Mesenchymal stem cell (in vitro differentiated cells and primary cell): ENCODE data around the gene THBD.
A peak's percentile ranks its signal among the peaks of the same experiment; 100 is the strongest.

ENCODE experiments used
- DNase-seq: peaks from one replicate; pipeline ENCODE4 v3.0.0-alpha.2; 2013
- H2AFZ ChIP-seq: one replicate; pipeline ENCODE4 v1.6.1; 2013; ENCODE audit warnings: low read depth, mild to moderate bottlenecking, control low read depth, inconsistent platforms, low read length, moderate library complexity
- H2AK5ac ChIP-seq: 2 replicates; pipeline ENCODE4 v1.6.1; 2013; ENCODE audit warnings: low read length, moderate library complexity, mild to moderate bottlenecking, inconsistent platforms; ENCODE audit not compliant: severe bottlenecking
- H2BK120ac ChIP-seq: one replicate; pipeline ENCODE4 v1.6.1; 2013; ENCODE audit warnings: low read depth, mild to moderate bottlenecking, inconsistent platforms, low read length, moderate library complexity
- H2BK12ac ChIP-seq, 2 experiments: one replicate each; pipeline ENCODE4 v1.6.1; 2013; ENCODE audit warnings: inconsistent platforms in 2 of 2, low read length in 2 of 2, mild to moderate bottlenecking in 2 of 2, moderate library complexity in 2 of 2, control low read depth in 1 of 2
- H2BK15ac ChIP-seq: one replicate; pipeline ENCODE4 v1.6.1; 2013; ENCODE audit warnings: mild to moderate bottlenecking, low read depth, inconsistent platforms; ENCODE audit not compliant: poor library complexity, severe bottlenecking
- H2BK5ac ChIP-seq: 2 replicates; pipeline ENCODE4 v1.6.1; 2013; ENCODE audit warnings: low read depth, mild to moderate bottlenecking, low read length, control low read depth, inconsistent platforms; ENCODE audit not compliant: poor library complexity, severe bottlenecking
- H3K14ac ChIP-seq, 2 experiments: one replicate each; pipeline ENCODE4 v1.6.1; 2013; ENCODE audit warnings: inconsistent platforms in 2 of 2, low read length in 2 of 2, control low read depth in 1 of 2, mild to moderate bottlenecking in 1 of 2, moderate library complexity in 1 of 2
- H3K18ac ChIP-seq, 2 experiments: one replicate each; pipeline ENCODE4 v1.6.1; 2013; ENCODE audit warnings: inconsistent platforms in 2 of 2, low read length in 2 of 2, control low read depth in 1 of 2, low read depth in 1 of 2, mild to moderate bottlenecking in 1 of 2
- H3K23ac ChIP-seq, 2 experiments: one replicate each; pipeline ENCODE4 v1.6.1; 2013; ENCODE audit warnings: inconsistent platforms in 2 of 2, low read length in 2 of 2, mild to moderate bottlenecking in 2 of 2, moderate library complexity in 2 of 2, control low read depth in 1 of 2
- H3K27ac ChIP-seq: 2 replicates; pipeline ENCODE4 v1.5.1; 2013; ENCODE audit warnings: mild to moderate bottlenecking, moderate library complexity, low read length, control low read depth, inconsistent platforms; ENCODE audit not compliant: poor library complexity, severe bottlenecking
- H3K27me3 ChIP-seq, 2 experiments: 2 replicates each; pipeline versions ENCODE4 v1.6.1 to v1.7.0; 2013; ENCODE audit warnings: low read length in 2 of 2, mild to moderate bottlenecking in 2 of 2, moderate library complexity in 2 of 2, control low read depth in 1 of 2, inconsistent platforms in 1 of 2; ENCODE audit not compliant: control insufficient read depth in 1 of 2, insufficient read depth in 1 of 2
- H3K36me3 ChIP-seq, 2 experiments: 2 replicates each; pipeline versions ENCODE4 v1.6.1 to v1.7.0; 2013; ENCODE audit warnings: low read length in 2 of 2, control low read depth in 1 of 2, inconsistent platforms in 1 of 2, low read depth in 1 of 2, mild to moderate bottlenecking in 1 of 2; ENCODE audit not compliant: insufficient read depth in 2 of 2, control insufficient read depth in 1 of 2
- H3K4ac ChIP-seq, 2 experiments: one replicate each; pipeline ENCODE4 v1.6.1; 2013; ENCODE audit warnings: inconsistent platforms in 2 of 2, low read length in 2 of 2, mild to moderate bottlenecking in 2 of 2, moderate library complexity in 2 of 2, control low read depth in 1 of 2, low read depth in 1 of 2
- H3K4me1 ChIP-seq: 2 replicates; pipeline ENCODE4 v1.6.1; 2013; ENCODE audit warnings: low read depth, low read length, control low read depth; ENCODE audit not compliant: control insufficient read depth, insufficient read depth
- H3K4me2 ChIP-seq: 2 replicates; pipeline ENCODE4 v1.6.1; 2013; ENCODE audit warnings: low read length, mild to moderate bottlenecking, inconsistent platforms; ENCODE audit not compliant: poor library complexity, severe bottlenecking
- H3K4me3 ChIP-seq, 2 experiments: 2 replicates each; pipeline versions ENCODE4 v1.5.1 to v1.7.0; 2013; ENCODE audit warnings: low read length in 2 of 2, mild to moderate bottlenecking in 2 of 2, control low read depth in 1 of 2, low read depth in 1 of 2; ENCODE audit not compliant: insufficient read depth in 1 of 2
- H3K79me1 ChIP-seq: replicated peaks from 2 replicates; pipeline ENCODE4 v1.6.1; 2013; ENCODE audit warnings: mild to moderate bottlenecking, control low read depth, low read length, inconsistent platforms; ENCODE audit not compliant: poor library complexity, severe bottlenecking
- H3K9ac ChIP-seq: 2 replicates; pipeline ENCODE4 v1.7.0; 2013; ENCODE audit warnings: mild to moderate bottlenecking, low read length, moderate library complexity
- H3K9me3 ChIP-seq: 2 replicates; pipeline ENCODE4 v1.7.0; 2013; ENCODE audit warnings: mild to moderate bottlenecking, low read length; ENCODE audit not compliant: control insufficient read depth
- H4K8ac ChIP-seq: one replicate; pipeline ENCODE4 v1.6.1; 2013; ENCODE audit warnings: inconsistent platforms, mild to moderate bottlenecking, low read length, moderate library complexity
- H4K91ac ChIP-seq: one replicate; pipeline ENCODE4 v1.6.1; 2013; ENCODE audit warnings: mild to moderate bottlenecking, low read length, inconsistent platforms
- WGBS: methylation state at CpG from one replicate; pipeline ENCODE4 v1.1.7; 2013; ENCODE audit warnings: mixed read lengths; 5-methylcytosine and 5-hydroxymethylcytosine counted together

Gene THBD

GRCh38 chr20:23059001-23059400, 9.5 kb upstream of the THBD start:
- no peak overlapping the region for H3K23ac ChIP-seq
- H4K91ac ChIP-seq, result no peak overlapping the region
- H3K4me2 ChIP-seq, result no peak overlapping the region
- H3K4me1 ChIP-seq, result peaks cover 7% of the 10 kb centered on the region
- no peak overlapping the region for H3K27ac ChIP-seq
- H2BK12ac ChIP-seq, result no peak overlapping the region
- no peaks in the 10 kb centered on the region for H3K79me1 ChIP-seq
- no peak overlapping the region for H3K18ac ChIP-seq
- no peak for DNase-seq
- no peaks in the 10 kb centered on the region for H3K9me3 ChIP-seq
- H2AK5ac ChIP-seq, result no peak overlapping the region
- no peak overlapping the region for H4K8ac ChIP-seq
- no peak overlapping the region for H3K9ac ChIP-seq
- no peak overlapping the region for H2BK5ac ChIP-seq
- no peak overlapping the region for H3K4ac ChIP-seq
- no peak overlapping the region for H3K4me3 ChIP-seq
- 97% methylated on average over 2 of the region's 3 CpGs for WGBS
- H2AFZ ChIP-seq, result no peak overlapping the region
- H2BK120ac ChIP-seq, result no peak overlapping the region
- H3K36me3 ChIP-seq, result no peaks in the 10 kb centered on the region
- H3K14ac ChIP-seq, result no peak overlapping the region
- no peak overlapping the region for H2BK15ac ChIP-seq
- H3K27me3 ChIP-seq, result no peaks in the 10 kb centered on the region

GRCh38 chr20:23058240-23058639, 8.8 kb upstream of the THBD start:
- peaks cover 7% of the 10 kb centered on the region for H3K4me1 ChIP-seq
- H2BK15ac ChIP-seq, result no peak overlapping the region
- no peak overlapping the region for H2BK120ac ChIP-seq
- no peak overlapping the region for H3K4me2 ChIP-seq
- H3K9ac ChIP-seq, result no peak overlapping the region
- H3K4ac ChIP-seq, result no peak overlapping the region
- no peak overlapping the region for H3K14ac ChIP-seq
- no peak overlapping the region for H4K91ac ChIP-seq
- no peaks in the 10 kb centered on the region for H3K27me3 ChIP-seq
- H4K8ac ChIP-seq, result no peak overlapping the region
- no peaks in the 10 kb centered on the region for H3K36me3 ChIP-seq
- H2AK5ac ChIP-seq, result no peak overlapping the region
- H3K23ac ChIP-seq, result no peak overlapping the region
- no peak overlapping the region for H2AFZ ChIP-seq
- H2BK12ac ChIP-seq, result no peak overlapping the region
- H3K18ac ChIP-seq, result no peak overlapping the region
- DNase-seq, result no peak
- H3K79me1 ChIP-seq, result no peaks in the 10 kb centered on the region
- H3K9me3 ChIP-seq, result no peaks in the 10 kb centered on the region
- no peak overlapping the region for H3K4me3 ChIP-seq
- no CpG with 5 or more reads among the region's 1 CpG for WGBS
- no peak overlapping the region for H3K27ac ChIP-seq
- no peak overlapping the region for H2BK5ac ChIP-seq

- Histone ChIP-seq H4K91ac (no peak overlapping the region), H3K27me3 (no peaks in the 10 kb centered on the region), H2AFZ (no peak overlapping the region), H2BK120ac (no peak overlapping the region), H3K9me3 (no peaks in the 10 kb centered on the region), H3K9ac (no peak overlapping the region), H3K23ac (no peak overlapping the region), H3K4me2 (no peak overlapping the region), H3K4ac (no peak overlapping the region), H2BK5ac (no peak overlapping the region), H2AK5ac (no peak overlapping the region), H3K4me1 (peaks cover 30% of the 10 kb centered on the region), H3K36me3 (peaks cover 0 to 2% of the 10 kb centered on the region in 2 experiments), H3K14ac (no peak overlapping the region), H4K8ac (no peak overlapping the region), H3K18ac (no peak overlapping the region), H3K79me1 (peaks cover 1% of the 10 kb centered on the region), H3K4me3 (no peak overlapping the region), H2BK15ac (no peak overlapping the region), H3K27ac (no peak overlapping the region), H2BK12ac (no peak overlapping the region)
- 92% methylated on average over 5 of the region's 5 CpGs for WGBS
- DNase-seq, result no peak
Measured at GRCh38 chr20:23052904-23053303, 3.4 kb upstream of the THBD start.

GRCh38 chr20:23050847-23051627, 1.6 kb upstream of the THBD start:
- H4K8ac ChIP-seq, result peak overlapping the region; percentile 97
- no peak overlapping the region for H3K23ac ChIP-seq
- peak overlapping the region in 1 of 2 experiments; percentile 73 for H3K14ac ChIP-seq

More at GRCh38 chr20:23050847-23051627, 1.6 kb upstream of the THBD start:
- Histone ChIP-seq H2AFZ (peak overlapping the region; percentile 83), H3K27me3 (no peaks in the 10 kb centered on the region), H3K79me1 (peaks cover 7% of the 10 kb centered on the region), H2BK12ac (peak overlapping the region; percentile 85 to 95), H2BK120ac (peak overlapping the region; percentile 45), H3K4me1 (peaks cover 36% of the 10 kb centered on the region), H3K18ac (peak overlapping the region; percentile 87 to 98), H3K36me3 (peaks cover 4 to 14% of the 10 kb centered on the region in 2 experiments), H4K91ac (peak overlapping the region; percentile 97), H2BK15ac (peak overlapping the region; percentile 31), H3K4me3 (peak overlapping the region; percentile 59 to 83), H3K9me3 (no peaks in the 10 kb centered on the region), H3K4me2 (peak overlapping the region; percentile 97), H3K27ac (peak overlapping the region; percentile 39), H2AK5ac (no peak overlapping the region), H3K4ac (peak overlapping the region; percentile 78 to 83), H2BK5ac (peak overlapping the region; percentile 3), H3K9ac (peak overlapping the region; percentile 92)
- DNase-seq, result peak; percentile 93
- 2% methylated on average over 46 of the region's 46 CpGs for WGBS
